ENCODE results near the gene IL17F. TPM values are rescaled to one million over a fixed set of nuclear protein-coding genes. Genes with fewer than 3 reads are reported as not detected.

The IL17F gene
- total and polyA plus RNA-seq, 2 donors (not counting 1 experiment from before 2014, with no cell fraction given): not detected

DNA sequence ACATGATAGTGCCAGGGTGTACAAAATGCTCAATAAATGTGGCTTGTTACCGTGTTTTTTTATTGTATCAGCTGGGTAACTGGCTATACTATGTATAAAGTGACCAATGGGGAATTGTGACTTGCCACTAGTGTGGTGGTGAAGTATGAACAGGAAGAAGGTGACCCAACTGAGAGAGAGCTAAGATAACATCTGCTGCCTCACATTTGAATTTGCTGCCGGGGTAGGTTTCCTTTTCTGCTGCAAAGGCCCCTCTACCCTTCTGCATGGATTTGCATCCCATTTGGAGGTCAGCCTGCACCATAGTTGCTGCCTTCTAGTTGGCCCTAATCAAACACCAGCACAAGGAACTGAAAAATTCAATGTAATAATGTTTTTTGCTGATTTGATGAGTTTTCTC lies 34.1 kb downstream of the IL17F start:
- no peak for TF ChIP-seq EZH2 (IDR thresholded peaks at IDR 0.05; ENCODE audit: low read length, missing control alignments)
- TF ChIP-seq, protein P1, sequence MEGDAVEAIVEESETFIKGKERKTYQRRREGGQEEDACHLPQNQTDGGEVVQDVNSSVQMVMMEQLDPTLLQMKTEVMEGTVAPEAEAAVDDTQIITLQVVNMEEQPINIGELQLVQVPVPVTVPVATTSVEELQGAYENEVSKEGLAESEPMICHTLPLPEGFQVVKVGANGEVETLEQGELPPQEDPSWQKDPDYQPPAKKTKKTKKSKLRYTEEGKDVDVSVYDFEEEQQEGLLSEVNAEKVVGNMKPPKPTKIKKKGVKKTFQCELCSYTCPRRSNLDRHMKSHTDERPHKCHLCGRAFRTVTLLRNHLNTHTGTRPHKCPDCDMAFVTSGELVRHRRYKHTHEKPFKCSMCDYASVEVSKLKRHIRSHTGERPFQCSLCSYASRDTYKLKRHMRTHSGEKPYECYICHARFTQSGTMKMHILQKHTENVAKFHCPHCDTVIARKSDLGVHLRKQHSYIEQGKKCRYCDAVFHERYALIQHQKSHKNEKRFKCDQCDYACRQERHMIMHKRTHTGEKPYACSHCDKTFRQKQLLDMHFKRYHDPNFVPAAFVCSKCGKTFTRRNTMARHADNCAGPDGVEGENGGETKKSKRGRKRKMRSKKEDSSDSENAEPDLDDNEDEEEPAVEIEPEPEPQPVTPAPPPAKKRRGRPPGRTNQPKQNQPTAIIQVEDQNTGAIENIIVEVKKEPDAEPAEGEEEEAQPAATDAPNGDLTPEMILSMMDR (conservative IDR thresholded peaks at IDR 0.05 in 1 of 2, IDR thresholded peaks at IDR 0.05 in 1 of 2; ENCODE audit: low read depth in 1 of 2, low read length in 2 of 2): no peak
- H3K79me2 ChIP-seq (ENCODE audit: control insufficient read depth, insufficient read depth, low read length): no peaks in the 10 kb centered on the region
- no peak overlapping the region for H2AFZ ChIP-seq (ENCODE audit: low read length)
- no peaks in the 10 kb centered on the region for H4K20me1 ChIP-seq (ENCODE audit: control insufficient read depth, extremely low read depth, insufficient read depth, low read length)
- peaks cover 6% of the 10 kb centered on the region for H3K27me3 ChIP-seq (ENCODE audit: control insufficient read depth, insufficient read depth, low read length)
- DNase-seq (ENCODE audit: low read depth in 2 of 2): no peak
- no peaks in the 10 kb centered on the region for H3K36me3 ChIP-seq (ENCODE audit: control insufficient read depth, insufficient read depth, low read length)
- no peaks in the 10 kb centered on the region for H3K4me1 ChIP-seq (ENCODE audit: control insufficient read depth, extremely low read depth, insufficient read depth, low read length)
- no peak overlapping the region for H3K4me3 ChIP-seq (replicated peaks in 1 of 4; ENCODE audit: control extremely low read depth in 1 of 4, insufficient read depth in 1 of 4, low read depth in 3 of 4, low read length in 4 of 4)
- no peak overlapping the region for H3K9ac ChIP-seq (ENCODE audit: insufficient read depth, low read length)
- no peak overlapping the region for H3K27ac ChIP-seq (ENCODE audit: insufficient read depth, low read length)
- H3K9me3 ChIP-seq (ENCODE audit: control insufficient read depth, insufficient read depth, low read depth, low read length): no peaks in the 10 kb centered on the region
- H3K4me2 ChIP-seq (ENCODE audit: extremely low read depth, insufficient read depth, low read length): no peak overlapping the region

DNA sequence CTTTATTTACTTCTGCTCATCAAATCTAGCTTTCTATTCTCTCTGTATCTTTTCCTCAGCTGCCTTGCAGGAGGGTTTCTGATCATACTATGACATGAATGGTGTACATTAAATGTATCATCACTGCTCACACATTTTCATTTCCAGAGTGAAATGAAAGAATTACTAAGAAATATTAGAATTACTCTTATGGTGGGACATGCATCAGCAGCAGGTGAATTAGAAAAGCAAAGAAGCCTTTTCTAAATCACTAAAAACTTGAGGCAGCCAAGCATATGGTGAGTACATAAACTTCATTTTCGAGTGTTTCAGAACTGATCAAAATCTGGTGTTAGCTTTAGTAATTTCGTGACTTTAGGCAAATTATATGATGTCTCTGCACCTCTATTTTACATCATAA lies 34.5 kb downstream of the IL17F start:
- no peak overlapping the region for H3K4me3 ChIP-seq (replicated peaks in 1 of 4; ENCODE audit: control extremely low read depth in 1 of 4, insufficient read depth in 1 of 4, low read depth in 3 of 4, low read length in 4 of 4)
- H4K20me1 ChIP-seq (ENCODE audit: control insufficient read depth, extremely low read depth, insufficient read depth, low read length): no peaks in the 10 kb centered on the region
- H3K4me1 ChIP-seq (ENCODE audit: control insufficient read depth, extremely low read depth, insufficient read depth, low read length): no peaks in the 10 kb centered on the region
- no peak overlapping the region for H2AFZ ChIP-seq (ENCODE audit: low read length)
- H3K27ac ChIP-seq (ENCODE audit: insufficient read depth, low read length): no peak overlapping the region
- H3K27me3 ChIP-seq (ENCODE audit: control insufficient read depth, insufficient read depth, low read length): peaks cover 3% of the 10 kb centered on the region
- H3K9ac ChIP-seq (ENCODE audit: insufficient read depth, low read length): no peak overlapping the region
- no peak for DNase-seq (ENCODE audit: low read depth in 2 of 2)
- TF ChIP-seq EZH2 (IDR thresholded peaks at IDR 0.05; ENCODE audit: low read length, missing control alignments): no peak
- TF ChIP-seq, protein P1 (conservative IDR thresholded peaks at IDR 0.05 in 1 of 2, IDR thresholded peaks at IDR 0.05 in 1 of 2; ENCODE audit: low read depth in 1 of 2, low read length in 2 of 2): no peak
- no peaks in the 10 kb centered on the region for H3K36me3 ChIP-seq (ENCODE audit: control insufficient read depth, insufficient read depth, low read length)
- H3K4me2 ChIP-seq (ENCODE audit: extremely low read depth, insufficient read depth, low read length): no peak overlapping the region
- H3K9me3 ChIP-seq (ENCODE audit: control insufficient read depth, insufficient read depth, low read depth, low read length): no peaks in the 10 kb centered on the region
- no peaks in the 10 kb centered on the region for H3K79me2 ChIP-seq (ENCODE audit: control insufficient read depth, insufficient read depth, low read length)

DNA sequence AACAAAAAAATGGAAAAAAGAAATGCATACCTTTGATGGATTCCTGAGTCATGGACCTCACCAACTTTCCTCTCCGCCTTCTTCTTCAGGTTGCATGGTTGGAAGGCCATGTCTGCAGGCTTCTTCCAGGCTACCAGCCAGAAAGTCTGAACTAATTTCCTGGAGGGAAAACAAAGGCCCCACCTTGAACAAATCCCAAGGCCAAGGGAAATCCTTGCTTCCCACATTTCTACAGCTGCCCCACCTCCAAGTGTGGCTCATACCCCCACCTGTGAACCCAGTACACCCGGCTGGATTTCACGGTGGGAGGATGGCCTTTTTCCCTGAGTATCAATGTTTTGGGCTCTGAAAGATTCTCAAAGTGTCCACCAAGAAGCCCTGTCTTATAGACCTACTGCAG lies 35.7 kb downstream of the IL17F start:
- Histone ChIP-seq H3K4me1 (ENCODE audit: control insufficient read depth, extremely low read depth, insufficient read depth, low read length) (no peaks in the 10 kb centered on the region), H4K20me1 (ENCODE audit: control insufficient read depth, extremely low read depth, insufficient read depth, low read length) (no peaks in the 10 kb centered on the region), H3K9ac (ENCODE audit: insufficient read depth, low read length) (no peak overlapping the region), H3K9me3 (ENCODE audit: control insufficient read depth, insufficient read depth, low read depth, low read length) (no peaks in the 10 kb centered on the region), H3K27ac (ENCODE audit: insufficient read depth, low read length) (no peak overlapping the region), H3K36me3 (ENCODE audit: control insufficient read depth, insufficient read depth, low read length) (no peaks in the 10 kb centered on the region), H2AFZ (ENCODE audit: low read length) (no peak overlapping the region), H3K79me2 (ENCODE audit: control insufficient read depth, insufficient read depth, low read length) (no peaks in the 10 kb centered on the region), H3K4me2 (ENCODE audit: extremely low read depth, insufficient read depth, low read length) (no peak overlapping the region), H3K4me3 (replicated peaks in 1 of 4; ENCODE audit: control extremely low read depth in 1 of 4, insufficient read depth in 1 of 4, low read depth in 3 of 4, low read length in 4 of 4) (no peak overlapping the region), H3K27me3 (ENCODE audit: control insufficient read depth, insufficient read depth, low read length) (no peaks in the 10 kb centered on the region)
- DNase-seq (ENCODE audit: low read depth in 2 of 2): no peak
- TF ChIP-seq, protein P1 (conservative IDR thresholded peaks at IDR 0.05 in 1 of 2, IDR thresholded peaks at IDR 0.05 in 1 of 2; ENCODE audit: low read depth in 1 of 2, low read length in 2 of 2): no peak
- TF ChIP-seq EZH2 (IDR thresholded peaks at IDR 0.05; ENCODE audit: low read length, missing control alignments): no peak
